CD14-positive monocyte (primary cell): ENCODE measurements around the gene GIMAP1. TPM values are rescaled to one million over a fixed set of nuclear protein-coding genes. Genes with fewer than 3 reads are reported as not detected.

Experiments used
- DNase-seq, 3 donors: peaks; one replicate each; pipeline ENCODE4 v3.0.0-alpha.2; 2011 to 2022
- H2AFZ ChIP-seq: 2 replicates; pipeline ENCODE4 v1.6.0; 2012; ENCODE audit warnings: mild to moderate bottlenecking, low read depth, low read length, inconsistent platforms; ENCODE audit not compliant: insufficient read depth, poor library complexity, severe bottlenecking
- H3K27ac ChIP-seq, 2 donors: 1 replicate in 1 of 2; 2 replicates in 1 of 2; pipeline ENCODE4 v1.5.1; 2012 to 2013; ENCODE audit warnings: low read length in 2 of 2, control low read depth in 1 of 2, inconsistent platforms in 1 of 2, low read depth in 1 of 2, mild to moderate bottlenecking in 1 of 2
- H3K27me3 ChIP-seq, 2 donors: one replicate each; pipeline versions ENCODE4 v1.6.0 to v1.6.1; 2011 to 2013; ENCODE audit warnings: low read length in 2 of 2; ENCODE audit not compliant: control insufficient read depth in 2 of 2, insufficient read depth in 2 of 2
- H3K36me3 ChIP-seq, 2 donors: replicated peaks in 1 of 2; 1 replicate in 1 of 2; 2 replicates in 1 of 2; pipeline versions ENCODE4 v1.5.1 to v1.6.1; 2012 to 2013; ENCODE audit warnings: low read length in 2 of 2, control low read depth in 1 of 2, inconsistent platforms in 1 of 2, mild to moderate bottlenecking in 1 of 2; ENCODE audit not compliant: insufficient read depth in 2 of 2, control insufficient read depth in 1 of 2
- H3K4me1 ChIP-seq, 2 donors: 1 replicate in 1 of 2; 2 replicates in 1 of 2; pipeline versions ENCODE4 v1.5.1 to v1.6.1; 2012 to 2013; ENCODE audit warnings: low read length in 2 of 2, control low read depth in 1 of 2, inconsistent platforms in 1 of 2, mild to moderate bottlenecking in 1 of 2, moderate library complexity in 1 of 2; ENCODE audit not compliant: insufficient read depth in 2 of 2, control insufficient read depth in 1 of 2
- H3K4me2 ChIP-seq: replicated peaks from 2 replicates; pipeline ENCODE3; 2012; ENCODE audit warnings: low read length, moderate library complexity, mild to moderate bottlenecking; ENCODE audit not compliant: poor library complexity, severe bottlenecking; ENCODE audit errors: extremely low read depth
- H3K4me3 ChIP-seq, 3 experiments: fragments of 200-600 bp in 1 of 3; sonication (generic) in 1 of 3; replicated peaks in 1 of 3; 1 replicate in 2 of 3; 2 replicates in 1 of 3; pipeline ENCODE4 v1.5.1; 2011 to 2013; ENCODE audit warnings: low read length in 3 of 3, mild to moderate bottlenecking in 3 of 3, control low read depth in 2 of 3, low read depth in 2 of 3, inconsistent platforms in 1 of 3, moderate library complexity in 1 of 3
- H3K79me2 ChIP-seq: 2 replicates; pipeline ENCODE4 v1.6.0; 2012; ENCODE audit warnings: mild to moderate bottlenecking, control low read depth, inconsistent platforms, low read length, moderate library complexity; ENCODE audit not compliant: insufficient read depth
- H3K9ac ChIP-seq: 2 replicates; pipeline ENCODE4 v1.6.0; 2017; ENCODE audit warnings: low read length, mild to moderate bottlenecking; ENCODE audit not compliant: insufficient read depth, poor library complexity, severe bottlenecking
- H3K9me3 ChIP-seq, 2 donors: replicated peaks in 1 of 2; 1 replicate in 1 of 2; 2 replicates in 1 of 2; pipeline versions ENCODE4 v1.5.1 to v1.6.1; 2012 to 2013; ENCODE audit warnings: low read length in 2 of 2, control low read depth in 1 of 2; ENCODE audit not compliant: control insufficient read depth in 1 of 2, insufficient read depth in 1 of 2
- H4K20me1 ChIP-seq: 2 replicates; pipeline ENCODE4 v1.6.0; 2012; ENCODE audit warnings: mild to moderate bottlenecking, low read length, control low read depth, moderate library complexity; ENCODE audit not compliant: insufficient read depth
- H3K27ac Mint-ChIP-seq, 7 donors: one replicate each; pipeline ENCODE4 v1.8.0; 2020; ENCODE audit warnings: mild to moderate bottlenecking in 7 of 7, mixed read lengths in 7 of 7, moderate library complexity in 6 of 7, inconsistent platforms in 2 of 7
- H3K27me3 Mint-ChIP-seq, 3 donors: one replicate each; pipeline ENCODE4 v1.8.0; 2021 to 2022; ENCODE audit warnings: low read depth in 3 of 3, mild to moderate bottlenecking in 3 of 3, mixed read lengths in 3 of 3, moderate library complexity in 3 of 3, inconsistent platforms in 1 of 3
- H3K36me3 Mint-ChIP-seq, 2 donors: one replicate each; pipeline ENCODE4 v1.8.0; 2020; ENCODE audit warnings: mixed read lengths in 2 of 2, inconsistent platforms in 1 of 2, mild to moderate bottlenecking in 1 of 2
- H3K4me1 Mint-ChIP-seq: one replicate; pipeline ENCODE4 v1.8.0; 2020; ENCODE audit warnings: mild to moderate bottlenecking, mixed read lengths
- H3K4me3 Mint-ChIP-seq, 2 donors: one replicate each; pipeline ENCODE4 v1.8.0; 2020; ENCODE audit warnings: mild to moderate bottlenecking in 2 of 2, mixed read lengths in 2 of 2, moderate library complexity in 1 of 2
- H3K9me3 Mint-ChIP-seq, 7 donors: one replicate each; pipeline ENCODE4 v1.8.0; 2020 to 2022; ENCODE audit warnings: mixed read lengths in 7 of 7, mild to moderate bottlenecking in 6 of 7, moderate library complexity in 6 of 7, inconsistent platforms in 2 of 7
- WGBS: methylation state at CpG from one replicate; pipeline ENCODE4 v1.1.5; 2013; ENCODE audit warnings: missing lambda C conversion rate; ENCODE audit not compliant: insufficient coverage; 5-methylcytosine and 5-hydroxymethylcytosine counted together
- intact Hi-C, 2 donors: fragments of 100-400 bp; cut with micrococcal nuclease; formaldehyde crosslinking; loops; one replicate each; pipeline versions ENCODE4 v1.15.0 to v1.15.1; 2023
- polyA plus RNA-seq, 3 donors: library from polyadenylated mRNA; depleted of rRNA in 1 of 3; unstranded in 2 of 3; stranded (reverse) in 1 of 3; fragments of 300-500 nt in 2 of 3; fragments of >200 nt in 1 of 3; fragmentation: Illumina TruSeq in 2 of 3; gene quantifications; 1 replicate in 2 of 3; 2 replicates in 1 of 3; pipeline ENCODE4 v1.2.3, GENCODE V29; 2012 to 2021
- TF ChIP-seq, protein P1 (sequence below): fragments of 200-600 bp; IDR thresholded peaks from one replicate; pipeline ENCODE4 v1.8.0; 2022; ENCODE audit warnings: antibody characterized with exemption, mild to moderate bottlenecking

GIMAP1 gene
- polyA plus RNA-seq, 3 donors = 10.9 to 19.6 (median 11.4) TPM

DNA sequence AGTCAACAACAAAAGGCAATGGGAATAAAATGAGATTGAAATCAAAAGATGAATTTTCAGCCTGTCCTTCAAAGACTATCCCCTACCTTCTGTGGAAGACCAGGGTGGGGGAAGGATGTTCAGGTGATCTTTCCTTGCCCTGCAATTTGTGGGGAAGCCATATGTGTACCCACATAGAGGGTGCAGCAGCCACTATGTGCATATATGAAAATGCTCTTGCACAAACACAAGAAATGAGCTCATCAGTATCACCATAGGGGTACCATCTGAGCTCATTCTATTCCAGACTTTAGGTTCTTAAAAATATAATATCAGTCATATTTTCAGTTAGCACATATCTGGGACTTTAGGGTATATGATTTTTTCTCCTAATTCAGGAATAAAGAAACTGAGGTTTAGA, 38.5 kb downstream of the GIMAP1 start:
- peaks cover 0 to 4% (median 2%) of the 10 kb centered on the region in 3 donors for H3K27me3 Mint-ChIP-seq
- Histone ChIP-seq H3K27me3 (no peaks in the 10 kb centered on the region), H4K20me1 (no peaks in the 10 kb centered on the region), H3K4me3 (peak overlapping the region in 1 of 3 experiments; percentile 33), H3K79me2 (no peaks in the 10 kb centered on the region), H3K9ac (no peak overlapping the region), H3K4me2 (peak overlapping the region; percentile 20), H3K27ac (peak overlapping the region in 1 of 2 donors; percentile 71), H3K4me1 (peaks cover 35 to 42% of the 10 kb centered on the region in 2 donors), H3K36me3 (no peaks in the 10 kb centered on the region), H3K9me3 (no peaks in the 10 kb centered on the region), H2AFZ (no peak overlapping the region)
- peaks cover 0 to 5% (median 2%) of the 10 kb centered on the region in 7 donors for H3K9me3 Mint-ChIP-seq
- peak overlapping the region in 5 of 7 donors; percentile 76 to 83 (median 79) for H3K27ac Mint-ChIP-seq
- intact Hi-C loops = loop anchor here (2.0 to 5.0 kb wide), 2 partner anchors 303 to 304 kb away; partner anchors contain the start of gene GIMAP8 (in 2 of the 2)
- peaks cover 45% of the 10 kb centered on the region for H3K4me1 Mint-ChIP-seq
- no peak overlapping the region for H3K4me3 Mint-ChIP-seq
- H3K36me3 Mint-ChIP-seq = no peaks in the 10 kb centered on the region
- no peak for DNase-seq
- TF ChIP-seq, protein P1, sequence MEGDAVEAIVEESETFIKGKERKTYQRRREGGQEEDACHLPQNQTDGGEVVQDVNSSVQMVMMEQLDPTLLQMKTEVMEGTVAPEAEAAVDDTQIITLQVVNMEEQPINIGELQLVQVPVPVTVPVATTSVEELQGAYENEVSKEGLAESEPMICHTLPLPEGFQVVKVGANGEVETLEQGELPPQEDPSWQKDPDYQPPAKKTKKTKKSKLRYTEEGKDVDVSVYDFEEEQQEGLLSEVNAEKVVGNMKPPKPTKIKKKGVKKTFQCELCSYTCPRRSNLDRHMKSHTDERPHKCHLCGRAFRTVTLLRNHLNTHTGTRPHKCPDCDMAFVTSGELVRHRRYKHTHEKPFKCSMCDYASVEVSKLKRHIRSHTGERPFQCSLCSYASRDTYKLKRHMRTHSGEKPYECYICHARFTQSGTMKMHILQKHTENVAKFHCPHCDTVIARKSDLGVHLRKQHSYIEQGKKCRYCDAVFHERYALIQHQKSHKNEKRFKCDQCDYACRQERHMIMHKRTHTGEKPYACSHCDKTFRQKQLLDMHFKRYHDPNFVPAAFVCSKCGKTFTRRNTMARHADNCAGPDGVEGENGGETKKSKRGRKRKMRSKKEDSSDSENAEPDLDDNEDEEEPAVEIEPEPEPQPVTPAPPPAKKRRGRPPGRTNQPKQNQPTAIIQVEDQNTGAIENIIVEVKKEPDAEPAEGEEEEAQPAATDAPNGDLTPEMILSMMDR = no peak

DNA sequence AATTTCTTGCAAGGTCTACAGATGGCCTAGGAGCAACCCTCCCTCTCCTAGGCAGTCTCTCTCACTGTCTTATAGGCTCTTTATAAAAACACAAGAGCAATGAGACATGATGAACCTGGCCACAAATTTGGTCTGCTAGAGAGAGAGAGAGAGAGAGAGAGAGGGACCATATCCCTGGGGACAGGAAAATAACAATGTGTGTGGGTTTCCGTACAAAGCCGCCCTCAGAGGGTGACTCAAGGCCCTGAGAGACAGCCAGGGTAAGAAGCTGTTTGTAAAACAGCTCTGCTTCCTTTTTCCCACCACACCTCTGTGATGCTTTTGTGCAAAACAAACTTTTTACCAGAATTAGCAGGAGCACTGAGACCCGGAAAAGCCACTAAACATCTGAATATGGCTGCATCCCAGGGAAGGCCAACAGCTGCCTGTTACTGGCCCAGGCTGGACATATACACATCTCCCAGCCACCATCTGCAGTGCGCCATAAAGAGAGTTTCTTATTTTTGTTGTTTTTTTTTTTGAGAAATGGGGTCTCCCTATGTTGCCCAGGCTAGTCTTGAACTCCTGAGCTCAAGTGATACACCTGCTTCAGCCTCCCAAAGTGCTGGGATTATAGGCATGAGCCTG, 39.2 kb downstream of the GIMAP1 start:
- Histone ChIP-seq H3K9me3 (no peaks in the 10 kb centered on the region), H3K4me2 (peak overlapping the region; percentile 20), H3K9ac (no peak overlapping the region), H3K4me1 (peaks cover 35 to 42% of the 10 kb centered on the region in 2 donors), H2AFZ (no peak overlapping the region), H3K27me3 (no peaks in the 10 kb centered on the region), H3K27ac (peak overlapping the region in 1 of 2 donors; percentile 71), H3K4me3 (peak overlapping the region in 1 of 3 experiments; percentile 33), H3K79me2 (no peaks in the 10 kb centered on the region), H4K20me1 (no peaks in the 10 kb centered on the region), H3K36me3 (no peaks in the 10 kb centered on the region)
- intact Hi-C loops = loop anchor here in 1 of 2 donors (2.0 kb wide), 1 partner anchor 305 kb away; the partner anchor contains the start of gene GIMAP8
- Mint-ChIP-seq H3K36me3 (peaks cover 0 to 4% of the 10 kb centered on the region in 2 donors), H3K4me1 (peaks cover 45% of the 10 kb centered on the region), H3K27me3 (peaks cover 0 to 4% (median 0%) of the 10 kb centered on the region in 3 donors), H3K4me3 (peak overlapping the region in 1 of 2 donors; percentile 52), H3K9me3 (peaks cover 0 to 11% (median 2%) of the 10 kb centered on the region in 7 donors), H3K27ac (peak overlapping the region; percentile 70 to 83 (median 77))
- WGBS = 4% methylated on average over 3 of the region's 4 CpGs
- TF ChIP-seq, protein P1 = no peak
- DNase-seq = peak; percentile 40 to 73 (median 42)
